Endothelial cell of umbilical vein (primary cell): ENCODE data around the gene TRDN. TPM values are rescaled to one million over a fixed set of nuclear protein-coding genes. Genes with fewer than 3 reads are reported as not detected.

Experiments used
- BruUV-seq: library from RNA; stranded (reverse); fragments of 400-500 nt; replicated peaks from 2 replicates; lab custom pipeline; 2021; lab: Mats Ljungman, UMichigan
- CTCF ChIA-PET: fragments of 300-600, 350-600 bp; sonication (Branson Sonifier 250); formaldehyde crosslinking; loops from one replicate; lab custom pipeline; 2021; ENCODE audit warnings: antibody characterized with exemption, inconsistent platforms; lab: Charles Lee
- POLR2A ChIA-PET: fragments of 300-600, 350-600 bp; sonication (Branson Sonifier 250); formaldehyde crosslinking; loops from one replicate; lab custom pipeline; 2021; ENCODE audit warnings: antibody characterized with exemption, inconsistent platforms; lab: Charles Lee
- DNase-seq: peaks from one replicate; pipeline ENCODE4 v3.0.0-alpha.2; 2011; ENCODE audit warnings: low read depth, low spot score
- FAIRE-seq: peaks from 2 replicates; lab custom pipeline; 2011; peaks lifted over from hg19 to GRCh38; lab: Jason Lieb, UNC
- H2AFZ ChIP-seq: 2 replicates; pipeline ENCODE4 v1.6.0; 2012; ENCODE audit warnings: low read depth, low read length, control low read depth, inconsistent platforms
- H3K27ac ChIP-seq: 2 replicates; pipeline ENCODE4 v1.5.1; 2011; ENCODE audit warnings: low read depth, mild to moderate bottlenecking, control low read depth, low read length, moderate library complexity; ENCODE audit not compliant: insufficient read depth
- H3K27me3 ChIP-seq, 2 experiments: 2 replicates each; pipeline versions ENCODE4 v1.6.0 to v1.6.1; 2011; ENCODE audit warnings: low read length in 2 of 2, mixed read lengths in 1 of 2; ENCODE audit not compliant: control insufficient read depth in 2 of 2, insufficient read depth in 2 of 2
- H3K36me3 ChIP-seq, 2 experiments: 2 replicates in 1 of 2; 3 replicates in 1 of 2; pipeline ENCODE4 v1.5.1; 2011; ENCODE audit warnings: low read length in 2 of 2, mild to moderate bottlenecking in 1 of 2, moderate library complexity in 1 of 2; ENCODE audit not compliant: control insufficient read depth in 2 of 2, insufficient read depth in 2 of 2; ENCODE audit errors: extremely low read depth in 1 of 2
- H3K4me1 ChIP-seq: 3 replicates; pipeline ENCODE4 v1.5.1; 2011; ENCODE audit warnings: mild to moderate bottlenecking, low read length; ENCODE audit not compliant: control insufficient read depth, insufficient read depth; ENCODE audit errors: extremely low read depth
- H3K4me2 ChIP-seq: 2 replicates; pipeline ENCODE4 v1.6.1; 2011; ENCODE audit warnings: low read length, control low read depth, mixed read lengths; ENCODE audit not compliant: insufficient read depth
- H3K4me3 ChIP-seq, 3 experiments: fragments of 200-600 bp in 1 of 3; sonication (generic), shearing (Covaris generic) in 1 of 3; replicated peaks in 1 of 3; 2 replicates each; pipeline ENCODE4 v1.5.1; 2011 to 2016; ENCODE audit warnings: control low read depth in 3 of 3, low read length in 3 of 3, mild to moderate bottlenecking in 2 of 3, inconsistent platforms in 1 of 3, low read depth in 1 of 3, moderate library complexity in 1 of 3; ENCODE audit not compliant: insufficient read depth in 1 of 3
- H3K79me2 ChIP-seq: 2 replicates; pipeline ENCODE4 v1.6.0; 2012; ENCODE audit warnings: low read length, inconsistent platforms; ENCODE audit not compliant: control insufficient read depth, insufficient read depth
- H3K9ac ChIP-seq: replicated peaks from 2 replicates; pipeline ENCODE3; 2011; ENCODE audit warnings: low read length, control low read depth; ENCODE audit not compliant: insufficient read depth; ENCODE audit errors: extremely low read depth
- H3K9me1 ChIP-seq: replicated peaks from 3 replicates; pipeline ENCODE4 v1.6.0; 2011; ENCODE audit warnings: mild to moderate bottlenecking, low read length; ENCODE audit not compliant: control insufficient read depth, insufficient read depth; ENCODE audit errors: extremely low read depth
- H3K9me3 ChIP-seq: replicated peaks from 2 replicates; pipeline ENCODE4 v1.5.1; 2012; ENCODE audit warnings: low read length, inconsistent platforms; ENCODE audit not compliant: control insufficient read depth, insufficient read depth
- H4K20me1 ChIP-seq: replicated peaks from 2 replicates; pipeline ENCODE3; 2011; ENCODE audit warnings: mild to moderate bottlenecking, low read length; ENCODE audit not compliant: control insufficient read depth, insufficient read depth; ENCODE audit errors: extremely low read depth
- CTCF ChIP-seq, 2 donors: IDR thresholded peaks; 1 replicate in 1 of 2; 2 replicates in 1 of 2; pipeline ENCODE4 v1.5.1; 2011; ENCODE audit warnings: low read length in 2 of 2, mild to moderate bottlenecking in 2 of 2, moderate library complexity in 2 of 2, control low read depth in 1 of 2, inconsistent platforms in 1 of 2, low read depth in 1 of 2; ENCODE audit not compliant: insufficient read depth in 1 of 2; ENCODE audit errors: extremely low read depth in 1 of 2
- EZH2 ChIP-seq: IDR thresholded peaks from 2 replicates; pipeline ENCODE4 v1.6.1; 2012; ENCODE audit warnings: borderline replicate concordance, low read depth, mild to moderate bottlenecking, moderate library complexity, low read length, inconsistent platforms; ENCODE audit not compliant: severe bottlenecking
- MAX ChIP-seq: IDR thresholded peaks from 2 replicates; pipeline ENCODE4 v1.6.1; 2011; ENCODE audit not compliant: insufficient read depth, insufficient read length
- MYC ChIP-seq: IDR thresholded peaks from one replicate; pipeline ENCODE4 v1.6.1; 2011; ENCODE audit warnings: mild to moderate bottlenecking, low read depth, low read length
- POLR2A ChIP-seq: IDR thresholded peaks from 2 replicates; pipeline ENCODE4 v1.6.1; 2012; ENCODE audit warnings: low read depth, mild to moderate bottlenecking, control low read depth, low read length
- POLR2AphosphoS5 ChIP-seq: IDR thresholded peaks from 2 replicates; pipeline ENCODE4 v1.6.1; 2012; ENCODE audit warnings: low read depth, mild to moderate bottlenecking, control low read depth, low read length, moderate library complexity; ENCODE audit not compliant: insufficient read depth
- dilution Hi-C: fragments of 300-500 bp; cut with MboI; formaldehyde crosslinking; loops from one replicate; pipeline ENCODE4 v1.15.0; 2019; ENCODE audit warnings: low sequenced_read_pairs; ENCODE audit not compliant: extremely low pct_ligation_motif_present
- intact Hi-C: fragments of 100-400 bp; cut with micrococcal nuclease; formaldehyde crosslinking; loops from one replicate; pipeline ENCODE4 v1.10.0; 2022
- polyA plus RNA-seq, 4 experiments: library from polyadenylated mRNA; depleted of rRNA in 3 of 4; stranded (reverse) in 3 of 4; unstranded in 1 of 4; fragments of >200 nt; gene quantifications; 2 replicates each; pipeline versions ENCODE4 v1.2.1 to v1.2.3, GENCODE V29; 2011 to 2012; ENCODE audit warnings: missing spikeins in 1 of 4
- total RNA-seq: library from RNA; stranded (reverse); gene quantifications from 2 replicates; pipeline ENCODE4 v1.2.3, GENCODE V29; 2021

Gene TRDN
- total and polyA plus RNA-seq, 2 donors (not counting 3 experiments of a cell fraction or from before 2014, with no cell fraction given), result not detected

- TF ChIP-seq POLR2A (no peak), CTCF (IDR thresholded peaks at IDR 0.05; ENCODE audit: extremely low read depth in 1 of 2, insufficient read depth in 1 of 2, low read depth in 1 of 2, low read length in 2 of 2) (no peak), EZH2 (no peak), POLR2AphosphoS5 (no peak), MYC (no peak), MAX (no peak)
- Histone ChIP-seq H3K4me1 (no peaks in the 10 kb centered on the region), H3K27me3 (no peaks in the 10 kb centered on the region), H2AFZ (no peak overlapping the region), H3K4me3 (no peak overlapping the region), H3K9ac (no peak overlapping the region), H3K4me2 (no peak overlapping the region), H3K27ac (no peak overlapping the region), H3K36me3 (no peaks in the 10 kb centered on the region), H3K9me1 (no peaks in the 10 kb centered on the region), H3K9me3 (no peaks in the 10 kb centered on the region), H3K79me2 (no peaks in the 10 kb centered on the region), H4K20me1 (no peaks in the 10 kb centered on the region)
- ChIA-PET POLR2A (no interaction called here), CTCF (no interaction called here)
- FAIRE-seq (no peak), DNase-seq (no peak)
- dilution Hi-C loops (no loop called here), intact Hi-C loops (no loop called here)
- BruUV-seq, result no TSS peak
Measured at GRCh38 chr6:123329337-123329736, 307.4 kb downstream of the TRDN start.
